ENCODE data around the gene TNPO2.

GRCh38 chr19:12731337-12731736, 7.6 kb upstream of the TNPO2 start:
- TF ChIP-seq CTCF (IDR thresholded peaks at IDR 0.05) (no peak), ZFX (IDR thresholded peaks at IDR 0.05; ENCODE audit: borderline replicate concordance) (no peak)

Measured in 22Rv1 (cell line).